ENCODE data around the gene CRHR2.
"Not testable (repeated sequence)": the region's sequence is repeated elsewhere in the genome, so short reads cannot be mapped to it uniquely, and the experiment has no call there.

CRHR2 gene

DNA sequence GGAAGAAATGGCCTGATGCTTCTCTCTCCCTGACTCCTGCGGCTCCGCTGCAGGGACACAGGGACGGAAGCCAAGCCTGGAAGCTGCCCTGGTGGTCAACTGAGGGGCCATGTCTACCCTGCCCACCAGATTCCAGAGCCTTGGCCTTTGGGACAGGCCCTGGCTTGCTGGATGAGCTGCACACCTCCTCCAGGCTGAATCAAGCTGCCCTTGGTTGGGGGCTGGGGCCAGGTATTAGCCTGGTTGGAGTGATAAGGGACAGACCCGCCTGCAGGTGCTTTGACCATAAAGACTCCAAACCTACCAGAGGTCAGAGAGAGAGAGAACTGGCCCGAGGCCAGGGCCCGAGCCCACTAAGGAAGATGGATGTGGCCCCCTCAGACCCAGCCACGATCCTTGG lies 30.1 kb downstream of the CRHR2 start:
- DNase-seq: no peak

DNA sequence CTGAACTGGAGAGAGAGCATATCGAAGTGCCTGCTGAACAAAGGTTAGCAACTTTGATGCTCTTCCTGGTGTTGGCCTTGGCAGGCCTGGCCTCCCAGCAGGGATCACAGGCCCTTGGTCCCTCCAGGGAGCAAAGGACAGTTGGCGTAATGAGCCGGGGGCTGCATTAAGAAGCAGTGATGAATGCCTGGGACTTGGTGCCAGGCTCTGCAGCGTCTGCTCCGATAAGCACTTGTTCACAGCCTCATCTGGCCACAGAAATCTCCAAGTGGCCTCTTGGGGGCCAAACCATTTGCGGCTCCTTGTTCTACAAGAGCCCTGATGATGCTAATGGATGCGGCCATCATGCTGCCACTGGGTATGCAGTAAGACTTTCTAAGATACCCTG lies 31.8 kb downstream of the CRHR2 start:
- no peak for DNase-seq

DNA sequence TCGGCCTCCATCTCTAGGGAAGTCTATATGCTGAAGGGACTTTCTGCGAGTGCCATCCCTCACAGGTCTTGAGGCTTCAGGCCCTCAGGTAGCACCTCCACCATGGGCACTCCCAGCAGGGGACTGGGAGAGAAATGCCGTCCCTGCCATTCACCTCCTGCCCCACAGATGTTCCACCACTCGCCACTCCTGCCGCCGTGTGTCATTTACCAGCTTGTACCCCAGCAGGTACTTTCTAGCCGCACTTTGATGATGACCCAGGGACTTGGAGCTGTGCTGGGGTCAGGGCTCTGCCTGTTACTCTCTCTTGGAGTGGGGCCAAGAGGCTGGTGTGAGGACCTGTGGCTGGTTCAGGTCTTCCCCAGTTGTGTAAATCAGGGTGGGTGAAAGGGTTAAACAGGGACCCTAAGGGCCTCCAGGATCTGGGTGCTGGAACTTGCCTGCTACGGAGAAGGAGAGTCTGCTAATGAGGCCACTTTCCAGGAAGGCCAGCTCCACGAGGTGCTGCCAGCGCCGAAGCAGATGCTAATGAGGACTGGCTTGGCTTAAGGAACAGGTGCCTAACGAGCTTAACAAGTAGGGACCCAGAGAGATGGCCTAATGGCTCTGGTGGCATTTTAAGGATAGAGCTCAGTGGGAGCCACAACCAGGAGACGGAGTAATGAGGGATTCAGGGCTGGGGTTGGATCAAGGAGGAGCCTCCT lies 32.4 kb downstream of the CRHR2 start:
- DNase-seq: no peak

DNA sequence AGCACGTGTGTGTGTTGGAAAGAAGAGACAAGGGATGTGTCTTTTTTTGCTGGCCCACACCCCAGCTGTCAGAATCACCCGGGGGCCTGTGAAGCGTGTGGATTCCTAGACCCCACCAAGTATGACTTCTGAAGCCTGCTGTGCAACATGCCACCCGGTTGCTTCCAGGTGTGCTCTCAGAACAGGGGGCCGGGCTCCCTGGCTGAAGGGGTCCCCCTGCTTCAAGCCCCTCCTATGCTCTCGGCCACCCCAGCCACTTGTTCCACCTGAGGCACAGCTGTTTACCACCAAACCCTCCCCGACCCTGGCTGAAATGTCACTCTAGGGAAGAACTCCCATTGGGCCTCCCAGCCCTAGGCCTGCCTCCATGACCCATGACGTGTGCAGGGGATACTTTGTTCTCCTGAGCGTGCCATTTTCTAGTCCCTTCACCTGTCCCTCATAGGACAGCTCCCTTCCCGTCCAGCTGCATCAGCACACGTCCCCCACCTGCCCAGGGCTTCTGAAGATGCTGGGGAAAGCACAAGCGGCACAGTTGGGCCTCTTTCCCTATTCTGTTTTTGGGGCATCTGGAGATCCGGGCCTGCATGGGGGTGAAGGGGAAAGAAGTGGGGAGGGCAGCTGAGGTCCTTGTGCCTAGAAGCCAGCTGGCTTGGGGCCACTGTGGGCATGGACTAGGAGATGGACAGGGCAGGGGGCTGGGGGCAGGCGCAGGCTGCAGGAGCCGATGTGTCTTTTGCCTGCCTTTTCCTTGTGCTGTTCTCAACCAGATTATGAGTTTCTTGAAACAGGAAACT lies 33.3 kb downstream of the CRHR2 start:
- DNase-seq: no peak

GRCh38 chr7:30647589-30648364 lies 34.5 kb downstream of the CRHR2 start:
- no peak for DNase-seq

DNA sequence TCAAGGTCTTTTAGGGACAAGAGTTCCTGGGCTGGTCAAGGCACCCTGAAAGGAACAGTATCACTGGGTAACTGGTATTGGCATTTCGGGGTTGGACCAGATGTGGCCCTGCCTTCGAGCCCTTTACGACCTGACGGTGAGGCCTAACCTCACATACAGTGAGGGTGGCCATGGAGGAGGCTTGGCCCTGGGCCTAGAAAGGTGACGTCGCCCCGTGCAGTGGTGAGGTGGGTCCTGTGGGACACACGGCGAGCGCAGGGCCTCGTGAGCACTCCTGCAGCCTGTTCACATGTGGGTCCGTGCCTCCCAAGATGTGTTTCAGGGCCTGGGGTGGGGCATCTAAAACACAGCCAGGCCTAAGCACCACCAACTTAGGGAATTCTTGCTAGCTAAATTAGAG lies 36.1 kb downstream of the CRHR2 start:
- no peak for DNase-seq

DNA sequence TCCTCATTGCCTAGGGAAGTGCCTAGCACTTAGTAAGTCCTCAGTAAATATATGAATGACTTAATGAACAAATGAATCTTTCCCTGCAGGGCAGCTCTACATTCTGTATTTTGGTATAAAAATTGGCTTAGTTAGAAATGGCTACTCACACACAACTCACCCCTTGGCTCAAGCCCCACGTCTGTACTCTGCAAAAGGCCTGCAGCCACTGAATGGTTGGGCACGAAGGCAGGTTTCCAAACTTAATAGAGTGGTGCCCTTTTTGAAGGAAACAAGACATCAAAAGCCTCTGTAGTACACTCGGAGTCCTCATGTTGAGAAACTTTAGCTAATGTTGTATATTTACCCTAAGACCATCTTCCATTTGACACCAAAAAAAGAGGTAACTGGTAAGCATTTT lies 36.6 kb downstream of the CRHR2 start:
- no peak for DNase-seq

GRCh38 chr7:30644286-30644955 lies 37.8 kb downstream of the CRHR2 start:
- no peak for DNase-seq

- DNase-seq: no peak
Observed at GRCh38 chr7:30642789-30643188, 39.5 kb downstream of the CRHR2 start.

GRCh38 chr7:30642322-30642721 lies 39.9 kb downstream of the CRHR2 start:
- DNase-seq: not testable (repeated sequence)

GRCh38 chr7:30635798-30636197 lies 46.5 kb downstream of the CRHR2 start:
- no peak for DNase-seq

DNA sequence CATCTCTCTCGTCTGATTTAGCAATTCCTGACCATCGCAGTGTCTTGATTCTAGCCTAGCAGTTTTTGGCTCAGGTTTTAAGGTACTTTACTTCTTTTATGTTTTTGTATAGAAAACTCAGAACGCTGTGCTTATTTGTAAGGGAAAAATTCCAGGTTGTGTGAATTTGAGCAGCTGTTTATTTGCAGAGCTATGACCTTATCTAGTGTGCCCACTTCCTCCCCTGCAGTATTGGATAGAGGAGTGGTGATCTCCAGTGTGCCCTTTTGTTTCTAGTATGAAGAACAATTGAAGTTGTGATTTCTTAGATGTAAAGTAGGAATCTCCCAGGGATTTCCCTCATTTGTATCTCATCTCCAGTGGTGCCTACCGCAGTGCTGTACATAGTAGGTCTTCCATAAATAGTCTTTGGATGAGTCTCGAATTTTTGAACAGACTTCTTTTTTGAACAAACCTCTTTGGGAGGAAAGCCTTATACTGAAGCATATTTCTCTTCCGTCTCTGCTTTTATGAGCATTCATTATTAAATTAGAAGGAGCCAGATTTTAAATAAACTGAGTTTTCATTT lies 47.5 kb downstream of the CRHR2 start:
- no peak for DNase-seq

- DNase-seq: no peak
Observed at GRCh38 chr7:30634193-30634626, 48.0 kb downstream of the CRHR2 start.

DNA sequence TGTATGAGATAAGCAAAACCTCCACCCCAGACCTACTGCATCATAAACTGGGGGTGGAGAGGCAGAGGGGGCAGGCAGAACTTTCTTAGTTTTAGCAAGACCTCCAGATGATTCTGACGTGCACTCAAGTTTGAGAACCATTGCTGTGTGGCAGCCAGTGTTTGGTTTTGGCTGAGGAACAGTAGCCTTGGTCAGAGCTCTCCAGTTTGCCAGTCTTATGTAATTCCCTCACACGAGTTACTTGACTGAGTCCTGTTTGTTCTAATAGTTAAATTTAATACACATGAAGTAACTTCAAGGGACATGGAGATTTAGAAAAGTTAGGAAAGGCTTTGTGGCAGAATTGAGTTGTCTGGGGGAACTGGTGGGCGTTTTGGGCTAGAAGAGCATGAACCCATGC lies 49.0 kb downstream of the CRHR2 start:
- no peak for DNase-seq

GRCh38 chr7:30630986-30631385 lies 51.3 kb downstream of the CRHR2 start:
- DNase-seq: no peak

GRCh38 chr7:30627026-30627425 lies 55.2 kb downstream of the CRHR2 start:
- DNase-seq: no peak

DNA sequence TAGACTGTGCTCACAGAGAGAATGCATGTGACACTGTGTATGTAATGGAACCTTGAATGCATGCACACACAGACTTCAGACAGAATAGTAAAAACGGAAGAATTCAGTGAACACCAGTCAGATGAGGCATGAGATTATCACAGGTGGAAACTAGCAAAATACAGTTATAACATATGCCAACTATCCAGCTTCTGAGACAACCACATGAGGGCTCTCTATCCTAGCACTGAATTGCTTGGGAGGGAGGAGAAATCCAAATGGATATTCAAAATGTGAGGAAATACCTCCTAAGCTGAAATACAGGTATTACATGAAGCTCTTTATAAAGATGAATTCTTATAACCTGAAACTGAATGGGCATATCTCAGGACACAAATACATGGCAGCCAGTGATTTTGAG lies 57.0 kb downstream of the CRHR2 start:
- no peak for DNase-seq

- DNase-seq: no peak
Observed at GRCh38 chr7:30618961-30619360, 63.3 kb downstream of the CRHR2 start.

GRCh38 chr7:30618080-30618676 lies 64.1 kb downstream of the CRHR2 start:
- no peak for DNase-seq

- no peak for DNase-seq
Observed at GRCh38 chr7:30617359-30617758, 64.9 kb downstream of the CRHR2 start.

DNA sequence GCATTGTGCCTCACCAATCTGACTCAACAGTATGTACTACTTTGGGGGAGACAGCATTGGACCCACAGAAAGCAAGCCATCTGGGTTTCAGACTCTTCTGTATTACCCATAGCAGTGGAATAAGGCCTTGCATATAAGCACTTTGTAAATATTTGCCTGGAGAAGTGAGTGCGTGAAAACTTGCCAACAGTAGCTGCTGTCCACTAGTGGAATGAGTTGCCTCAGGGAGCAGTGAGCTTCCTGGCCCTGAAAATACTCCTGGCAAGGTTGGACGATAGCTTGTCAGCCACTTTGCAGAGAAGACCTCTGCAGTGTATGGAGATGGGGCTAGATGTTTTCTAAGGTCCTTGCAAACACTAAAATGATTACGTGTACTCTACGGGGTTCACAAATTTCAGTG lies 65.9 kb downstream of the CRHR2 start:
- no peak for DNase-seq
